ENCODE results near the gene SPX.

The SPX gene

GRCh38 chr12:21526053-21526452, at the start of gene SPX:
TSS of gene SPX (plus strand) at chr12:21526296. CDS start at chr12:21526473, 177 bp downstream.
- DNase-seq = no peak

- DNase-seq = no peak
Observed at GRCh38 chr12:21476949-21477348, 49.1 kb upstream of the SPX start.

- DNase-seq = no peak
Observed at GRCh38 chr12:21478756-21479455, 47.2 kb upstream of the SPX start.

- DNase-seq = no peak
Observed at GRCh38 chr12:21483531-21483930, 42.6 kb upstream of the SPX start.

- no peak for DNase-seq
Observed at GRCh38 chr12:21485998-21486397, 40.1 kb upstream of the SPX start.

- DNase-seq = no peak
Observed at GRCh38 chr12:21499765-21500164, 26.3 kb upstream of the SPX start.

- DNase-seq = no peak
Observed at GRCh38 chr12:21500786-21501257, 25.3 kb upstream of the SPX start.

- DNase-seq = peak; percentile 88 to 90
Observed at GRCh38 chr12:21501258-21502163, 24.6 kb upstream of the SPX start, which contains the start of the genes GOLT1B and RECQL. TSS of gene GOLT1B (plus strand) at chr12:21501789. CDS start at chr12:21501924, 135 bp downstream. TSS of gene RECQL (minus strand) at chr12:21501635. CDS start at chr12:21499570, 2,065 bp downstream.

- DNase-seq = no peak
Observed at GRCh38 chr12:21502164-21502496, 24.0 kb upstream of the SPX start.

GRCh38 chr12:21502872-21503271, 23.2 kb upstream of the SPX start:
- no peak for DNase-seq

GRCh38 chr12:21505888-21506287, 20.2 kb upstream of the SPX start:
- DNase-seq = no peak

- no peak for DNase-seq
Observed at GRCh38 chr12:21507849-21508248, 18.2 kb upstream of the SPX start.

- no peak for DNase-seq
Observed at GRCh38 chr12:21509768-21510167, 16.3 kb upstream of the SPX start.

- DNase-seq = no peak
Observed at GRCh38 chr12:21516281-21516680, 9.8 kb upstream of the SPX start.

- DNase-seq = no peak
Observed at GRCh38 chr12:21518451-21518850, 7.6 kb upstream of the SPX start.

- DNase-seq = no peak
Observed at GRCh38 chr12:21521541-21521940, 4.6 kb upstream of the SPX start.

GRCh38 chr12:21523148-21523547, 2.9 kb upstream of the SPX start:
- no peak for DNase-seq

- DNase-seq = no peak
Observed at GRCh38 chr12:21526721-21527345, 737 bp downstream of the SPX start.

- peak; percentile 73 to 80 for DNase-seq
Observed at GRCh38 chr12:21527451-21528180, 1.5 kb downstream of the SPX start.

GRCh38 chr12:21528953-21529352, 2.9 kb downstream of the SPX start:
- no peak for DNase-seq

- DNase-seq = no peak
Observed at GRCh38 chr12:21529456-21529855, 3.4 kb downstream of the SPX start.

- DNase-seq = no peak
Observed at GRCh38 chr12:21538061-21538653, 12.1 kb downstream of the SPX start.

Data from activated T-cell treated with anti-CD3 and anti-CD28 coated beads, Interleukin-2, amount 50 U/mL, for 48 hours (primary cell).